Measurements from ENCODE around the gene TTC9C.
A peak's percentile ranks its signal among the peaks of the same experiment; 100 is the strongest.
"Not testable (repeated sequence)": the region's sequence is repeated elsewhere in the genome, so short reads cannot be mapped to it uniquely, and the experiment has no call there.

Gene TTC9C

DNA sequence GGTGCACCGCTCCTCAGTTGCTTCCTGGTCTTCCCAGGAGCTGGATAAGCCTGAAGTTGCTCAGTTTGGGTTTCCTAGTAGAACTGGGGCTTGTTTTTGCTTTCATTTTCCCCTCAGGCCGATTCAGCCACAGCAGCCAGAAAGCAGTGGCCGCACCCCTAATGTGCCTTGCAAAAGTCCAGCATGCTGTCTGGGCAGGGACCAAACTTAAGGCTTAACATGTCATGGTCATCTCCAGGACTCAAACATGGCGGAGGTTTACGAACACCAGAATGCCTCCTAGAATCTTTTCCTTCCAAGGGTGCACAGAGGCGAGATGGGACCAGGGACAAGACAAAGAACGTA, 18.3 kb upstream of the TTC9C start:
- no peak for FAIRE-seq

DNA sequence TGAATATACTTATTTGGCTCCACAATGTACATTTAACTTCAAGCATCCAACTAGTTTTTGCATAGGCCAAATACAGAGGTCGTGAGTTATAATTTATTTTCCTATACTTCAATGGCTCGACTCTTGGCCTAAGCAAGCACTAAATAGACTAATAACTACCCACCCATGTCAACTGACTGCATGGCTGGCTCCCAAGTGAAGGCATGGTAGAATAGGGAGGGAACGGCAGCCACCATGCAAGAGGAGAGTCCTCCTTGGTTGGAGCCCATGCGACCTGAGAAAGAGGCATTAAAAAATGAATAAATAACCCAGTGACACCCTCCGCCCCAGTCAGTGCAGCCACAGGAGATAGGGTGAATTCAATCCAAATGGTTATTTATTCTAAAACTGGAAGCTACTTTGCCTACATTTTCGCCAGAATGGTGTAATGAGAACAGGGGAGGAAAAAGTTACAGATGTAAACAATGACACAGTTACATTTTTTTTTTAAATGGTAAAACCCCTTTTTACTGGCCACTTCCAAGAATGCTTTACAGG, 15.9 kb upstream of the TTC9C start:
- no peak for FAIRE-seq

DNA sequence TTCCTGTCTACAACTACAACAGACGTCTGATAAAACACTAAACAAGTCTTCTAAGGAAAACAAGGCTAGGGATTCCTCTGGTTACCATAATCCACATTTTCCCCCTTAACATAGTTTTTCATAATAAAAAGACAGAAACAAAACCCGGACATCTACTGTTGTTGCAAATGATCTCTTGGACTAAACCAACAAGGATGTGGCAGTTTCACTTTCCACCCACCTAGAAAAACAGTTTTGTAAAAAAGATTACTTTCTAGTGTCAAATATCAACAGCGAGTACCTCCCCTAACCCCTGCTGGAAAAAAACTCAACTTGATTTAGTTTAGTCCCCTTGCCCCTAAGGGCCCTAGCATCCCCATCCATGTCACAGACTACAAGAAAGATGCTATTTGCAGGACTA, 15.4 kb upstream of the TTC9C start:
- no peak for FAIRE-seq

DNA sequence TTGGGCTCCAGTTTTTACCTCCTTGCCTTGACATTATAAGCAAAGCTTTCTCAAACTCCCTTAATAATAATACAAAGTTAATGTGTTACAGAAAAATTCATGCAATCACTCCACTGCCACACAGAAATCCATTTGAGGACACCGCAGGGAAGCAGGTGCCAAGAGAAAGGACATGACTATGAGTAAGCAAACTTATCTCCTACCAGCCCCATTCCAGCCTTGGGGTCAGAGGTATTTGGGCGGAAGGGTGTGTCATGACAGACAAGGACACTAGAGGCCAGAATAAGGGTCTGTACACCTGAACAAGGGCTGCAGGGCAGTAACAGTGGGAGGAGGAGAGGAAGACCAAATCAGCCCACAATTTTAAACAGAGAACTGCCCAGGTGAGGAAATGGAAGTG, 14.9 kb upstream of the TTC9C start:
- FAIRE-seq: no peak

DNA sequence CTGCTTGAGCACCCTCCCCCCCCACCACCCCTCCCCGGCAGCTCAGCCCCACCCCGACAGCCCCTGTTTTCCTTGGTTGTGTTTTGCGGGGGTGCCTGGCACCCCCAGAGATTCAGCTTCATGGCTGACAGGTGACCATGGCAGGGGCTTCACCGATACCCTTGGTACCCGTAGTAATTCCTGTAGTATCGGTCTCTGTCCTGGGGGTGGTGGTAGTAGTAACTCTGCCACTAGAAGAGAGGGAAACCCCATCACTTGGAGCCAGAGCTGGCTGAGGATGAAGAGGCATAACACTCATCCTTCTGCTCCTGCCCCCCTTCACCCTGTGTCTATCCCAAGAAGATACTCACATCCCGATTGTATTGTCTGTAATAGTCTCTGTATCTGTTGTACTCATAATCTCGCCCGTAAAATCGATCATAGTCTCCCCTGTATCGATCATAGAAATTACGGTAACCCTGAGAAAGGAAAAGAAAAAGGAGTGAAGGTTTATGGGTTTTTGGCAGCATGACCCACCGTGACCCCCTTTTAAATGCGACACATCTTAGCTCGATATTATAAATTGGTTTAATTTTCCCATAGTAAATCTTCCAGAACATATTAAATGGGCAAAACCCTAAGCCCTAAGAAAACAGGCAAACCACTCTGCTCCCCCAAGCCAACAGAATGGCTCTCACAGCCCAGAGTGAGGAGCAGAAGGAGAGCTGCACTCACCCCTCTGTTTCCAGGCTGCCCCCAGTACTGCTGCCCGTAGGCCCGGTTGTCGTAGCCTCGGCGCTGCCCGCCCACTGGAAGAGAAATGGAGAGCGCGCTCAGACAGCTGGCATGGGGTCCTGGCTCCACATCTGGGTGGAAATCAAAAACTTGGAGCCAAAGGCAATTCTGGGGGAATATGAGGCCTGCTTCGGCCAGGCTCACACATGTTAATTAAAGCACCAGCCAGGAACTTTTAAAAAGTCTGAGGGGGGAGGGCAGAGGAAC, 12.8 kb upstream of the TTC9C start:
- FAIRE-seq: no peak

DNA sequence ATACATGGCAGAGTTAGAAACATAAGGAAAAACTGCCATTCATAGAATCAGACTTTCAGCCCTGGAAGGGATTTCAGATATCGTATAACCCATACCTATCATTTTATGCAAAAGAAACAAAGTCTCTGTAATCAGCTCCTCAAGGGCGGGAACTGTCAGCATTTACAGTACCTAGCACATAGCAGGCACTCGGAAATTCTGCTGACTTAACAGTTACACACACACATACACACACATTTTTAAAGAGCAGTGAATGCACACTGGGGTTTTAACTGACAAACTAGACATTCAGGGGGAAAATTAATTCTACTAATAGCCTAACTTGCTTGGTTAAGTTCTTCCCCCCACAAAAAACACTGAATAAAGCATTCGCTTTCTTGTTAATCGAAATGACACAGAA, 12.1 kb upstream of the TTC9C start:
- no peak for FAIRE-seq

DNA sequence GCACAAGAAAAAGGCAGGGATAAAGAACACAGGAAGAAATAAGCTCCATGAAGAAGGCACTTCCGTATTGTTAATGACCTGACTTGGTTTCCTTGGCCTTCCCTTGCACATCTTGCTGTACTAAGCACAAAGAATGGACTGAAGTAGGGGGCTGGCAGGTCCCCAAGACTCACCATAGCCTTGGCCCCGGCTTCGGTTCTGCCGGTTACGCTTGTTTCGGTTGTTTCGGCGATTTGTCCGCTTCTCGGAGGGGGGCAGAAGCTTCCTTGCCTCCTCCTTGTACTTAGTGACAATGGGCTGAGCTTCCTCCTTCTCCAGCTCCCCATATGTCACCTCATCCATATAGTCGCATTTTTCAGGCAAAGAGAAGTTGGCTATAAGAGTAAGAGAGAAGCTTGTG, 11.5 kb upstream of the TTC9C start:
- no peak for FAIRE-seq

DNA sequence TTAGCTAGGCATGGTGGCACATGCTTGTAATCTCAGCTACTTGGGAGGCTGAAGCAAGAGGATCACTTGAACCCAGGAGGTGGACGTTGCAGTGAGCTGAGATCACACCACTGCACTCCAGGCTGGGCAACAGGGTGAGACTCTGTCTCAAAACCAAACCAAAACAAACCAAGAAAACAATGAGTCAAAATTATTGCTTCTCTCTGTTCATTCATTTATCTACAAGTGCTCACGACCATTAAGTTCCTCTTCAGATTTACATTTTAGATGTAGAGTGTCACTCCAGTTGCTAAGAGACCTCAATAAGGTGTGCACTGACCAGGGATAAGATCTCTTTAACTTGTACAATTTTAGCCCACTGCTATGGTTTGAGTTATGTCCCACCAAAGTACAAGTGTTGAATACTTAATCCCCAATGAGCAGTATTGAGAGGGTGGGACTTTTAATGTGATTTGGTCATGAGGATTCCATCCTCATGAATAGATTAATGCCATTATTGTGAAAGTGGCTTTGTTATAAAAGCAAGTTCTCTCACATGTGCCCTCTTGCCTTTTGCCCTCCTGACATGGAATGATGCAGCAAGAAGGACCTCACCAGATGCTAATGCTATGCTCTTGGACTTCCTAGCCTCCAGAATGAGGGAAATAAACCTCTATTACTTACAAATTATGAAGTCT, 8.8 kb upstream of the TTC9C start:
- FAIRE-seq: no peak

DNA sequence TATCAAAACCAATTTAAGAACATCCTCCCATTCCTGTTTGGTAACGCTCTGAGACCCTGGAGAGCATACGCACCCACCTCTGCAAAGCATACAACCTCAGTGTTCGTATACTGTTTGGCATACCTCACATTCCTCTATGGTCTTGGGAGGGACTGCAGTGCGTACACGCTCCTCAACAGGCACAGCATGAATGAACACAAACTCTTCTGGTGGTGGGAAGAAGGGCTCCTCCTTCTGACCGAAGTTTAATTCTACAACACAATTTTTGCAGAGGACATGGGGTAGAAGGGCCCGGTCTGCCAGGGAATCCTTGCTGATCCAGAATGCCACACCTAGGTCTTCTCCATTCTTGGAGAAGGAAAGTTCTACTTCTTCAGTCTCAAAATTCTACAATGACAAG, 6.3 kb upstream of the TTC9C start:
- no peak for FAIRE-seq

DNA sequence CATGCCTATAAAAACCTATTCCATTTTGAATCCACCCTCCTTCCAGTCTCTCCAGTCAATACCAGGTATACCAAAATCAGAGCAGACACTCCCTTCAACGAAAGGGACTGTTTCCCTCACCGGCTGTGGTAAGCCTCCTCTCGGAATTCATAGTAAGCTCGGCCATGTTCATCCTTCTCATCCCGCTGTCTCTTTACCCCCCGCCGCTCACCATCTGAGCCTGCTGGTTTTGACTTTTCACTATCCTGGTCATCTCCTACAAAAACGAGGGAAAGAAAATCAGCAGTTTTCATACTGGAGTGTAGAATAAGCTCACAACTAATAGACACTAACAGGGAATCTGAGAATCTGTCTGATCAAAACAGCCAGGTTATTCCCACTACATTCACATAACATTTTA, 4.1 kb upstream of the TTC9C start:
- no peak for FAIRE-seq

DNA sequence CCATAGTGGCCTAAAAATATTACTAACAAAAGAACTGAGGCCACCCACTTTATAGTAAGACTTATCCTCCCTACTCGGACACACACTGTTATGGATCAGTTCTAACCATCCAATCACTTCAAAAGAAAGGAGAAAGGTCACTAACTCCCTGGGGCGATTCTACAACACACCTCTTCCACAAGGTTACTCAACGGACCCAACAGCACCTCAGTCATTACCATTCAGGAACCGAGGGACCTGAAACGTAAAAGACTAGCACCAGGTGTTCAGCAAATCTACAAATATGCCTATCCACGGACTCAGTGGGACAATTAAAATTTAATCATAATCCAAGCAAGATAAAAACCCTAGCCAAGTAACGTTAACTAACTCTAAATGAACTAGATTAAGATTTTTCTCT, 2.6 kb upstream of the TTC9C start:
- FAIRE-seq: no peak

DNA sequence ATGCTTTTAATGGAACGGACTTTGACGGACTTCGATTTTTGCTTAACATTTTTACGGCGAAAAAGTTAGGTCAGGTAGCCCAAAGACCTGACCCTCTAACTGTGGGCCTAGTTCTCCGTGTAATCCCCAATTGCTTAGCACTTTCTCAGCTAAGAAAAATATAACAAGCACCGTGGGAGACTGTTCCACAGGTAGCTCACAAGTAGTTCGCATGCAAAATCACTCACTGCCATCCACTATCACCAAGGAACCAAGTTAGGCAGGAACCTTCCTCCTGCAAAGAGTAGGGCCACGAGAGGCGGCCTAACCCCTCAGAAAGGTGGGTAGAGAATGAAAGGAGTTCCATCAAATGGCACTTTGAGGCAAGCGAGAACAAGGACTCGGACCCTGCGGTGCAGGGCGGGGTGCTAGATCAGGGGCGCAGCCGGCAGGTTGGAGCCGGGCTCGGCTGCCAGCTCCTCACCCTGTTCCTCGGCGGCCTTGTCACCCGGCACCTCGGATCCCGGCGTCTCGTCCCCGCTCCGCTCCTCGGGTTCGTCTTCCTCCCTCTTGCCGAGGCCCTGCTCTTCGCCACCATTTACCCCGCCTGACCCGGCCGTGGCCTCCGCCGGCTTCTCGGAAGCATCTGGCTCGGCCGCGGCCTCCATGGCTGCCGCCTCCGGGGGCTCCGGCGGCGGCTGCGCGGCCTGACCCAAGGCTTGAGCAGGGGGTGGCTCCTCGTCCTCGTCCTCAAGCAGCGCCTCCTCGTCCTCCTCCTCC, 2.0 kb upstream of the TTC9C start:
- FAIRE-seq: no peak

DNA sequence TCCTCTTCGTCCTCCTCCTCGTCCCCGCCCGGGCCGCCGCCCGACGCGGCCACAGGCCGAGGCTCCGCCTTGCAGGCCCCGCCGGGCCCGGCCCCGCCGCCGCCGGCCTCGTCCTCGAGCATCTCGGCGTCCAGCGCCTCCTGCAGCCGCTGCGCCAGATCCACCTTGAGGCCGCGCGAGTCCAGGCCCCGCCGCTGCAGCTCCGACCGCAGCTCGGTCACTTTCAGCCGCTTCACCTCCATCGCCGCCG, 1.4 kb upstream of the TTC9C start:
- no peak for FAIRE-seq

DNA sequence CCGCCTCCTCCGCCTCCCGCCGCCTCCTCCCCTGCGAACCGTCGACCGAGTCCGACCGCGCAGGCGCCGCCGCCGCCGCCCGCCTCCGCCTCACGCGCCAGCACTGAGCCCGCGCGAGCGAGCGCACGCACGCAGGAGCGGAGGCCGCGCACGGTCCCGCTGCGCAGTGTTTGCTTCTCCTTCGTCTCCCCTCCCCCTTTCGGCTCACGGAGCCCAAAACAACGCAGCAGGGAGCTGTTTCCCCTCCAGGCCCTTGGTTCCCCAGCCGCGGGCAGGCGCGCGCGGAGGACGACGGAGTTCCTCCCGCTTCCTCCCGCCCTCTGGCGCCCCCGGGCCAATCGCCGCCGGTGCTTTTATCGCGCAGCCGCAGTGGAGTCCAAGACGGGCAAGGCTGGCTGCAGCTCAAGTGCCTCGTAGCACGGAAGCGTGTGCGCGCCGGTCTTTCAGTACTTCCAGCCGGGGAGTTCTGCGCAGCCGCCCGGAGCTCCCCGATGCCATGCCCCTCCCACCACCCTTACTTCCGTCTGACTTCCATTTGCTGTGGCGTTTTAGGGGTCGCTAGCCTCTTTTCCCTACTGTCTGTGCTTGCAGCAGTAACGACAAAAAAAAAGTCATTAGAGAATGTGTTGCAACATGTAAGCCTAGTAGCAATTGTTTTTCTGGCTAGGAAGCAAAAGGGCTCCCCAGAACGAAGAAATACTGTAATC, 968 bp upstream of the TTC9C start, which contains the start of gene HNRNPUL2:
HNRNPUL2 (minus strand) TSS at position 293 of the 707 bp plus-strand sequence. CDS start 301 bp downstream, outside the sequence.
- FAIRE-seq: peak; percentile 93

DNA sequence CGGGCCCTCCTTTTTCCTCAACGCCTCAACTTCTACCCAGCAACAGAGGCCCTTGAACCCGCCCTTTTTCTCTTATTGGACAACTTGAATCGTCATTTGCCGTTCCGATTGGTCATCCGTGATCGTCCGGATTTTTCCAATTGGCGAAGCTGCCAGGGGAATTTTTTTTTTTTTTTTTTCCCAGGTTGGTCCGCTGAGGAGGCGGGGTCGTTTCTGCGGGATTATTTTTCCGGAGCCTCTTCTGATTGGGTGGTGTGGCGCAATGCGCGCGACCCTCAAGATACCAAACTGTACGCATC, 465 bp upstream of the TTC9C start:
- FAIRE-seq: peak; percentile 97

DNA sequence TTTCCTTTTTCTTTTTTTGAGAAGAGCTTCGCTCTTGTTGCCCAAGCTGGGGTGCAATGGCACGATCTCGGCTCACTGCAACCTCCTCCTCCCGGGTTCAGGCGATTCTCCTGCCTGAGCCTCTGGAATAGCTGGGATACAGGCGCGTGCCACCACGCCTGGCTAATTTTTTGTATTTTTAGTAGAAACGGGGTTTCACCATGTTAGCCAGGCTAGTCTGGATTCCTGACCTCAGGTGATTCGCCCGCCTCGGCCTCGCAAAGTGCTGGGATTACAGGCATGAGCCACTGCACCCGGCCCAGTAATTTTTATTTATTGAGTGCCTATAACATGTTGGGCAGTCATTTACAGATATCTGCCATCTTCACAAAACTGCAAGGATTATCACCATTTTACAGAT, 1.8 kb downstream of the TTC9C start:
- FAIRE-seq: not testable (repeated sequence)

DNA sequence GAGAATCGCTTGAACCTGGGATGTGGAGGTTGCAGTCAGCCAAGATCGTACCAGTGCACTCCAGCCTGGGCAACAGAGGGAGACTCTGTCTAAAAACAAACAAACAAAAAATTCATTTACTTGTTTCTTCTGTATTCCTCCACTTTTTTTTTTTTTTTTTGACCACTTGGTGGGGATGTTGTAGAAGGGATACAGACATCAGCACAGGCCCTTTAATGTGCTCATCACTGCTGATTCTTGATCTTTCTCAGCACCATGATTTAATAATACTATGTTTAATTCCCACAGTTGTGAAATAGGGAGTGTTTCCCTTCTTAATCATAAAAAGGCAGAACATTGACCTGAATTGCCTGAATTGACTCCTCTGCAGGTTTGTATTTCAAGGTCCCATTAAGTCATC, 4.5 kb downstream of the TTC9C start:
- FAIRE-seq: peak; percentile 61

DNA sequence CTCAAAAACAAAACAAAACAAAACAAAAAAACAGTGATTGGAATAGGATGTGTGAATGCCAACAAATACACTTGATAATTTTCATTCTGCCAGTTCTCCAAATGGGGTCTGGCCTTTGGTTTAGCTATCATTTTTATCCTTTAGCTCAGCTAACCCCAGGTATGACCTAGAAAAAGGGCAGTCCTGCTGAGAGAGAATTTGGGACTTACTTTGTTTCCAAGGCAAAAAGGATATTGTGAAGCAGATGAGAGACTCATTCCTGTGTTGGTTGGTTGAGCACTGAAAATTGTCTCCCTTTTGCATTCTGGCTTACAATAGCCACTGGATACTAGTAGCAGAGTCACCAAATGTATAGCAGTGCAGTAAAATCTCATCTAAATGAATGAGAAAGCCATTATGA, 8.9 kb downstream of the TTC9C start:
- no peak for FAIRE-seq

DNA sequence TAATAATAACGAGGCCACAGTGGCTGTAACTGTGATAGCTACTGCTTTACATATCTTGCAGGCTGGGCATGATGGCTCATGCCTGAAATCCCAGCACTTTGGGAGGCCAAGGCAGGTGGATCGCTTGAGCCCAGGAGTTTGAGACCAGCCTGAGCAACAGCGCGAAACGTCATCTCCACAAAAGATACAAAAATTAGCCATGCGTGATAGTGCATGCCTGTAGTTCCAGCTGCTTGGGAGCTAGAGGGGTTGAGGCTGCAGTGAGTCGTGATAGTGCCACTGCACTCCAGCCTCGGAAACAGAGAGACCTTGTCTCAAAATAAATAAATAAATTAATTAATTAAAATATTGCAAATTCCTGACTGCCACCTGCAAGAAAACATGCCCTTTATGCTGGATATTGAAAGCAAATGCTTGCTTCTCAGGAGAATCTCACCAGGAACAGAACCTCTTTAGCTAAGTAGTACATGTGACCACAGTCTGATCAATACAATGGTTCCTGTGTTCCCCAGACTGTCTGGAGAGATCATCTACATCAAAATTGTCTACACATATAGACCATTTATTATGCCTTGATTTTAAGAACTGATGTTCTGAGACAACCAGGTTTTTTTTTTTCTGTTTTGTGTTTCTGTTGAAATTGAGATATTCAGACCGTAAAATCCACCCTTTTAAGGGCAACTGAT, 19.3 kb downstream of the TTC9C start:
- FAIRE-seq: no peak

DNA sequence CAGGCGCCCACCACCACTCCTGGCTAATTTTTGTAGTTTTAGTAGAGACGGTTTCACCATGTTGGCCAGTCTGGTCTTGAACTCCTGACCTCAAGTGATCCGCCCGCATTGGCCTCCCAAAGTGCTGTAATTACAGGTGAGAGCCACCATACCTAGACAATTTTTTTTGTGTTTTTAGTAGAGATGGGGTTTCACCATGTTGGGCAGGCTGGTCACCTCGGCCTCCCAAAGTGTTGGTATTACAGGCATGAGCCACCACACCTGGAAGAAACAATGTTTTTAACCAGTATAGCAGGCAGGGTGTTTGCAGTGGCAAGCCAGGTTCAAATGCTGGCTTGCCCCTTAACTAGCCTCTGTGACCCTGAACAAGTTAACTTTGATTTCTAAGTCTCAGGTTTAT, 21.6 kb downstream of the TTC9C start:
- not testable (repeated sequence) for FAIRE-seq

DNA sequence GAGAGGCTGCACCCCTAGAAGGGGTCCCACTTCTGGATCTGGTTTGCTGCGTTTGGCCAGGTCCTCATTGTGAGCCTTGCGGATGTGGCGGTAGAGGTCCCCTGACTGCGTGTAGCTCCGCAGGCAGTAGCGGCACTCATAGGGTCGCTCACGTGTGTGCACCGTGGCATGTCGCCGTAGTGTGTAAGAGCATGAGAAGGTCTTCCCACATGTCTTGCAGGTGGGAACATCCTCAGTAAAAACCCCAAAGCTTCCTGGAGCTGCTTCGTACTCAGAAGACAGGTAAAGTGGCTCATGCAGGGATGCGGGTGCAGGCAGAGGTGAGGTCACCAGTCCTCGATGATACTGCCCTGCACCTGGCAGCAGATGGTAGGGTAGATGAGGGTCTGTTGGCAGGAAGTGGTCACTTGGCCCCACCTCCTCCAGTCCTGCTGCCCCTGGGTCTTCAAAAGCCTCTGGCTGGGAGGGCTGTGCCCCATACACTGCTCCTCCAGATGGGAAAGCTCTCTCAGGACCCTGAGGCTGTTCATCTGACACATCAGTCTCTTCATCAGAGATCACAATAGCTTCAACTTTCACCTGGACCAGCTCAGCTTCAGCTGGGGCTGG, 24.0 kb downstream of the TTC9C start:
- FAIRE-seq: no peak

Measured in A204.1 (cell line).